Measurements from ENCODE around the gene FBXW7.

- TF ChIP-seq CTCF (IDR thresholded peaks at IDR 0.05) = no peak
- TF ChIP-seq POLR2A (IDR thresholded peaks at IDR 0.05) = no peak
- TF ChIP-seq POLR2AphosphoS5 (IDR thresholded peaks at IDR 0.05; ENCODE audit: insufficient read depth in 1 of 2, low read depth in 1 of 2) = no peak
These were observed 27.5 kb downstream of the FBXW7 start for GRCh38 chr4:152508386-152508785.
